ENCODE data around the gene NPW.

Gene NPW

GRCh38 chr16:1993731-1994131, 25.9 kb upstream of the NPW start:
- Histone ChIP-seq H3K79me2 (ENCODE audit: control insufficient read depth, low read length) (no peaks in the 10 kb centered on the region), H3K27me3 (ENCODE audit: control insufficient read depth, low read length) (peaks cover 17% of the 10 kb centered on the region), H3K4me1 (ENCODE audit: control insufficient read depth, low read length) (peaks cover 44% of the 10 kb centered on the region), H3F3A (ENCODE audit: control insufficient read depth, insufficient read depth) (peaks cover 38% of the 10 kb centered on the region), H3K9me3 (ENCODE audit: control insufficient read depth, insufficient read depth, low read length) (peaks cover 5% of the 10 kb centered on the region; the same call in 1 of the 2 replicates), H3K36me3 (ENCODE audit: control insufficient read depth, low read length) (peaks cover 36% of the 10 kb centered on the region), H3K4me2 (ENCODE audit: low read length) (peak overlapping the region; percentile 10), H3K9me2 (replicated peaks; ENCODE audit: control insufficient read depth, low read length) (no peaks in the 10 kb centered on the region), H3K27ac (ENCODE audit: low read depth, low read length) (peak overlapping the region; percentile 34), H3K4me3 (ENCODE audit: low read length) (no peak overlapping the region), H4K20me1 (ENCODE audit: control insufficient read depth, insufficient read depth, low read depth, low read length) (no peaks in the 10 kb centered on the region)
- TF ChIP-seq CTCF (IDR thresholded peaks at IDR 0.05; ENCODE audit: low read depth, low read length, poor library complexity, severe bottlenecking) (no peak), EZH2phosphoT487 (IDR thresholded peaks at IDR 0.05; ENCODE audit: borderline replicate concordance, low read length) (no peak)

- no peak overlapping the region for H3K27ac ChIP-seq (ENCODE audit: low read depth, low read length)
- TF ChIP-seq CTCF (IDR thresholded peaks at IDR 0.05; ENCODE audit: low read depth, low read length, poor library complexity, severe bottlenecking) (no peak), EZH2phosphoT487 (IDR thresholded peaks at IDR 0.05; ENCODE audit: borderline replicate concordance, low read length) (no peak)
- H3F3A ChIP-seq (ENCODE audit: control insufficient read depth, insufficient read depth) = peaks cover 24% of the 10 kb centered on the region
- peaks cover 13% of the 10 kb centered on the region for H3K79me2 ChIP-seq (ENCODE audit: control insufficient read depth, low read length)
- H3K4me1 ChIP-seq (ENCODE audit: control insufficient read depth, low read length) = peaks cover 17% of the 10 kb centered on the region
- no peaks in the 10 kb centered on the region for H3K27me3 ChIP-seq (ENCODE audit: control insufficient read depth, low read length)
- peaks cover 1% of the 10 kb centered on the region; the same call in 1 of the 2 replicates for H3K9me3 ChIP-seq (ENCODE audit: control insufficient read depth, insufficient read depth, low read length)
- no peaks in the 10 kb centered on the region for H3K9me2 ChIP-seq (replicated peaks; ENCODE audit: control insufficient read depth, low read length)
- H3K4me3 ChIP-seq (ENCODE audit: low read length) = no peak overlapping the region
- no peaks in the 10 kb centered on the region; the same call in 1 of the 2 replicates for H4K20me1 ChIP-seq (ENCODE audit: control insufficient read depth, insufficient read depth, low read depth, low read length)
- H3K4me2 ChIP-seq (ENCODE audit: low read length) = no peak overlapping the region
- H3K36me3 ChIP-seq (ENCODE audit: control insufficient read depth, low read length) = peaks cover 72% of the 10 kb centered on the region
Measured at GRCh38 chr16:1997494-1998359, 21.9 kb upstream of the NPW start.

GRCh38 chr16:1998360-1998835, 21.2 kb upstream of the NPW start:
- TF ChIP-seq CTCF (IDR thresholded peaks at IDR 0.05; ENCODE audit: low read depth, low read length, poor library complexity, severe bottlenecking) (no peak), EZH2phosphoT487 (IDR thresholded peaks at IDR 0.05; ENCODE audit: borderline replicate concordance, low read length) (no peak)
- Histone ChIP-seq H3K4me2 (ENCODE audit: low read length) (no peak overlapping the region), H3K9me2 (replicated peaks; ENCODE audit: control insufficient read depth, low read length) (no peaks in the 10 kb centered on the region), H3K27me3 (ENCODE audit: control insufficient read depth, low read length) (no peaks in the 10 kb centered on the region), H3K36me3 (ENCODE audit: control insufficient read depth, low read length) (peaks cover 75% of the 10 kb centered on the region), H3K79me2 (ENCODE audit: control insufficient read depth, low read length) (peaks cover 20% of the 10 kb centered on the region), H3K27ac (ENCODE audit: low read depth, low read length) (no peak overlapping the region), H3K4me3 (ENCODE audit: low read length) (no peak overlapping the region), H3F3A (ENCODE audit: control insufficient read depth, insufficient read depth) (peaks cover 24% of the 10 kb centered on the region), H3K4me1 (ENCODE audit: control insufficient read depth, low read length) (peaks cover 10% of the 10 kb centered on the region), H4K20me1 (ENCODE audit: control insufficient read depth, insufficient read depth, low read depth, low read length) (peaks cover 7% of the 10 kb centered on the region), H3K9me3 (ENCODE audit: control insufficient read depth, insufficient read depth, low read length) (no peaks in the 10 kb centered on the region)

Measured in DOHH2 (cell line).